Gastrocnemius medialis (tissue), 4 donors: ENCODE results near the gene GK2.

ENCODE experiments used
- CTCF ChIP-seq, 5 experiments: fragments of 450-650 bp in 3 of 5; fragments of 200-600 bp in 2 of 5; sonication (generic) in 2 of 5; IDR thresholded peaks in 4 of 5; conservative IDR thresholded peaks in 1 of 5; 1 replicate in 4 of 5; 2 replicates in 1 of 5; pipeline ENCODE4 v1.5.1; 2016 to 2019; ENCODE audit warnings: antibody characterized with exemption in 5 of 5, mild to moderate bottlenecking in 3 of 5, moderate library complexity in 3 of 5
- POLR2A ChIP-seq, 2 donors: fragments of 450-650 bp; IDR thresholded peaks; one replicate each; pipeline ENCODE4 v1.6.1; 2017; ENCODE audit warnings: antibody characterized with exemption in 2 of 2, mild to moderate bottlenecking in 2 of 2, moderate library complexity in 2 of 2

DNA sequence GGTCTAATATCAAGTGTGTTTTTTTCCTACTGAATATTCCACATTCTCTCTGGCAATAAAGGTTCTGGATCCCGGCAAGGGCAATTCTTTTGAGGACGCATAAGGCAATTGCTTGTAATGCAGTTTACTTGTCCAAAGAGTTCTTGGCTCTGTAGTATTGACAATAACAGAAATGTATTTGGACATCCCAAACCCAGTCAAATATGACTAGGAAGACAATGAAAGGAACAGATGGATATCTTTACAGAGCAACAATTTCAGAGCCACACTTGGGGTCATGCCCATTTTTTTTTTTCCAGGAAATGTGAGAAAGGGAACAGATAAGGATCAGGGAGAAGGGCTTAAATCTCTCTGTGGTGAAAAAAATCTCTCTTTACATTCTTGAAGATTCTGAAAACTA is 12.2 kb downstream of the GK2 start:
- no peak for TF ChIP-seq CTCF (IDR thresholded peaks at IDR 0.05 in 4 of 5, conservative IDR thresholded peaks at IDR 0.05 in 1 of 5)
- no peak for TF ChIP-seq POLR2A (IDR thresholded peaks at IDR 0.05)
